Pancreas (tissue), 10 donors: ENCODE measurements around the gene SPEN. TPM values are rescaled to one million over a fixed set of nuclear protein-coding genes. Genes with fewer than 3 reads are reported as not detected.
"Not testable (repeated sequence)": the region's sequence is repeated elsewhere in the genome, so short reads cannot be mapped to it uniquely, and the experiment has no call there.

Source experiments
- ATAC-seq, 4 donors: fragments of 200-7000 bp; cut with Tn5 transposase; one replicate each; pipeline versions ENCODE4 v1.8.0 to v1.9.1; 2020; ENCODE audit warnings: mild to moderate bottlenecking in 4 of 4, moderate library complexity in 4 of 4
- DNase-seq, 6 donors: peaks; one replicate each; pipeline ENCODE4 v3.0.0-alpha.2; 2020
- FAIRE-seq: peaks from 2 replicates; lab custom pipeline; 2012; peaks lifted over from hg19 to GRCh38; lab: Jason Lieb, UNC
- H3K27ac ChIP-seq, 4 donors: fragments of 200-600 bp; sonication (generic); 1 replicate in 3 of 4; 2 replicates in 1 of 4; pipeline versions ENCODE4 v1.5.0 to v1.8.0; 2020
- H3K27me3 ChIP-seq, 4 donors: fragments of 200-600 bp; one replicate each; pipeline ENCODE4 v1.8.0; 2021
- H3K36me3 ChIP-seq, 3 donors: fragments of 200-600 bp; sonication (generic) in 1 of 3; one replicate each; pipeline versions ENCODE4 v1.5.0 to v1.8.0; 2020 to 2021
- H3K4me1 ChIP-seq, 3 donors: fragments of 200-600 bp; one replicate each; pipeline ENCODE4 v1.8.0; 2021
- H3K4me3 ChIP-seq, 4 donors: fragments of 200-600 bp; sonication (generic) in 2 of 4; one replicate each; pipeline versions ENCODE4 v1.5.0 to v1.8.0; 2020 to 2021
- H3K9me3 ChIP-seq, 4 donors: fragments of 200-600 bp; one replicate each; pipeline ENCODE4 v1.8.0; 2021
- WGBS, 2 donors: extraction: QIAGEN DNeasy Blood & Tissue Kit; methylation state at CpG; one replicate each; pipeline ENCODE4 v1.1.7; 2013; 5-methylcytosine and 5-hydroxymethylcytosine counted together
- intact Hi-C, 3 donors: fragments of 100-400 bp; cut with DNase I; formaldehyde crosslinking; loops; one replicate each; pipeline versions ENCODE4 v1.11.1 to v1.14.2; 2022
- polyA plus RNA-seq, 2 donors: library from polyadenylated mRNA; stranded (reverse); fragments of 200-250 nt; gene quantifications; one replicate each; pipeline ENCODE4 v1.2.3, GENCODE V29; 2013
- total RNA-seq, 6 donors: library from RNA; stranded (reverse); fragmentation: NEBNext Ultra II Directional in 4 of 6; extraction: Animal tissue kit (Norgen Biotek cat#: 25700) in 4 of 6; gene quantifications; one replicate each; pipeline versions ENCODE4 v1.2.1 to v1.2.4, GENCODE V29; 2021 to 2023
- TF ChIP-seq, protein P1 (sequence below), 4 donors: fragments of 200-600 bp; sonication (generic) in 3 of 4; IDR thresholded peaks; one replicate each; pipeline versions ENCODE4 v1.5.0 to v1.8.0; 2021; ENCODE audit warnings: antibody characterized with exemption in 4 of 4
- donor health status: healthy with polysubstance abuse.
- donor health status: DM: no; HTN: no; CAD: no; lungs with moderate emphysema.
- donor health status: DM: no; HTN: no; CAD: no.
- donor health status: control.
- donor health status: control.
- donor health status: Bipolar disorder and iron deficiency.
- donor health status: DM: yes; HTN: yes; CAD: no.
- donor health status: DM: no; HTN: no; CAD: no.
- donor health status: DM: no; HTN: no; CAD: no.
- donor health status: DM: yes; HTN: yes; CAD: no.

SPEN gene
- total and polyA plus RNA-seq, 8 donors, result 16.2 to 38.2 (median 26.2) TPM

DNA sequence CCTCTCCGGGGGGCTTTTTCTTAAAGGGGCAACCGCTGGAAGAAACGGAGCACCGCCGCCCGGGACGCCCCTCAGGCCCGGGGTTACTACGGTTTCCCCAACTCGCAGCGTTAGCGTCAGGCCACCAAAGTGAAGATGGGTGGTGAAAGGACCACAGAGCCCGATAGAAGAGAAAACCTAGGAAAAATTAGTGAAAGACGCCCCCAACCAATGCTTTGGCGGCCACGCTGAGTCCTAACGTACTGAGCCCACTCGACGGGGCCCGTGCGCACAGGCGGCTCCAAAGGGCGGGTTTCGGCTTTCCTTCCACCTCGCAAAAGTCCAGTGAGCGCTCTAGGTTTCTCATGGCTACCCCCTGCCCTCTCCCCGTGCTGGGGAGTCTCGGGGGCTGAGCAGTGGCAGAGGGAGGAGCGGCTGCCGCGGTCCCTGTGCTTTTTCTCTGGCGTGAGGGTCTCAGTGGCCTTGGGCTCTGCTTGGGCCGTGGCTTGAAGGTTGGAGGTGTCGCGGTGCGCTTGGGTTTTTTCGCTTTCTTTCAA is 12.2 kb upstream of the SPEN start:
- H3K36me3 ChIP-seq, result no peaks in the 10 kb centered on the region
- intact Hi-C loops, result no loop called here
- 0% methylated on average over 37 of the region's 37 CpGs for WGBS, 2 donors
- no peaks in the 10 kb centered on the region for H3K9me3 ChIP-seq
- peaks cover 0 to 6% (median 5%) of the 10 kb centered on the region in 3 donors for H3K4me1 ChIP-seq
- peak overlapping the region; percentile 49 to 78 (median 66) for H3K4me3 ChIP-seq
- DNase-seq (no peak), ATAC-seq (peak; percentile 9 to 30 (median 20)), FAIRE-seq (no peak)
- H3K27me3 ChIP-seq, result no peaks in the 10 kb centered on the region
- H3K27ac ChIP-seq, result peak overlapping the region; percentile 97 to 100 (median 98)
- TF ChIP-seq, protein P1, sequence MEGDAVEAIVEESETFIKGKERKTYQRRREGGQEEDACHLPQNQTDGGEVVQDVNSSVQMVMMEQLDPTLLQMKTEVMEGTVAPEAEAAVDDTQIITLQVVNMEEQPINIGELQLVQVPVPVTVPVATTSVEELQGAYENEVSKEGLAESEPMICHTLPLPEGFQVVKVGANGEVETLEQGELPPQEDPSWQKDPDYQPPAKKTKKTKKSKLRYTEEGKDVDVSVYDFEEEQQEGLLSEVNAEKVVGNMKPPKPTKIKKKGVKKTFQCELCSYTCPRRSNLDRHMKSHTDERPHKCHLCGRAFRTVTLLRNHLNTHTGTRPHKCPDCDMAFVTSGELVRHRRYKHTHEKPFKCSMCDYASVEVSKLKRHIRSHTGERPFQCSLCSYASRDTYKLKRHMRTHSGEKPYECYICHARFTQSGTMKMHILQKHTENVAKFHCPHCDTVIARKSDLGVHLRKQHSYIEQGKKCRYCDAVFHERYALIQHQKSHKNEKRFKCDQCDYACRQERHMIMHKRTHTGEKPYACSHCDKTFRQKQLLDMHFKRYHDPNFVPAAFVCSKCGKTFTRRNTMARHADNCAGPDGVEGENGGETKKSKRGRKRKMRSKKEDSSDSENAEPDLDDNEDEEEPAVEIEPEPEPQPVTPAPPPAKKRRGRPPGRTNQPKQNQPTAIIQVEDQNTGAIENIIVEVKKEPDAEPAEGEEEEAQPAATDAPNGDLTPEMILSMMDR (IDR thresholded peaks at IDR 0.05), result no peak

GRCh38 chr1:15835741-15836510 is 11.6 kb upstream of the SPEN start:
- 1 to 2% methylated on average over 66 of the region's 66 CpGs for WGBS, 2 donors
- intact Hi-C loops, result no loop called here
- peak overlapping the region; percentile 49 to 78 (median 66) for H3K4me3 ChIP-seq
- TF ChIP-seq, protein P1 (IDR thresholded peaks at IDR 0.05), result no peak
- FAIRE-seq, result no peak
- DNase-seq, result peak; percentile 99 to 100 (median 99)
- H3K9me3 ChIP-seq, result no peaks in the 10 kb centered on the region
- peak; percentile 84 to 92 (median 86) for ATAC-seq
- peaks cover 0 to 6% (median 5%) of the 10 kb centered on the region in 3 donors for H3K4me1 ChIP-seq
- H3K27me3 ChIP-seq, result no peaks in the 10 kb centered on the region
- H3K36me3 ChIP-seq, result no peaks in the 10 kb centered on the region
- H3K27ac ChIP-seq, result peak overlapping the region; percentile 97 to 100 (median 98)

DNA sequence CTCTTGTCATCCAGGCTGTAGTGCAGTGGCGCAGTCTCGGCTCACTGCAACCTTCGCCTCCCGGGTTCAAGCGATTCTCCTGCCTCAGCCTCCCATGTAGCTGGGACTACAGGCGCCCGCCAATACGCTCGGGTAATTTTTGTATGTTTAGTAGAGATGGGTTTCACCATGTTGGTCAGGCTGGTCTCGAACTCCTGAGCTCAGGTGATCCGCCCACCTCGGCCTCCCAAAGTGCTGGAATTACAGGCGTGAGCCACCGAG is 11.1 kb upstream of the SPEN start:
- H3K9me3 ChIP-seq, H3K27me3 ChIP-seq, H3K4me1 ChIP-seq, FAIRE-seq, ATAC-seq, intact Hi-C loops, H3K36me3 ChIP-seq: not testable (repeated sequence)
- H3K4me3 ChIP-seq, result peak overlapping the region in 3 of 4 donors; percentile 26 to 69 (median 62)
- H3K27ac ChIP-seq, result peak overlapping the region; percentile 97 to 100 (median 98)
- peak in 2 of 6 donors; percentile 24 to 50 for DNase-seq
- 67 to 70% methylated on average over 14 of the region's 14 CpGs for WGBS, 2 donors

GRCh38 chr1:15836772-15837669 is 10.5 kb upstream of the SPEN start:
- Histone ChIP-seq H3K27ac (peak overlapping the region; percentile 97 to 100 (median 98)), H3K27me3 (no peaks in the 10 kb centered on the region), H3K36me3 (no peaks in the 10 kb centered on the region), H3K9me3 (no peaks in the 10 kb centered on the region), H3K4me3 (peak overlapping the region in 3 of 4 donors; percentile 26 to 69 (median 62)), H3K4me1 (peaks cover 0 to 6% (median 5%) of the 10 kb centered on the region in 3 donors)
- TF ChIP-seq, protein P1 (IDR thresholded peaks at IDR 0.05), result no peak
- intact Hi-C loops, result no loop called here
- ATAC-seq (no peak), DNase-seq (peak; percentile 29 to 76 (median 51)), FAIRE-seq (no peak)
- 72 to 73% methylated on average over 62 of the region's 62 CpGs for WGBS, 2 donors

DNA sequence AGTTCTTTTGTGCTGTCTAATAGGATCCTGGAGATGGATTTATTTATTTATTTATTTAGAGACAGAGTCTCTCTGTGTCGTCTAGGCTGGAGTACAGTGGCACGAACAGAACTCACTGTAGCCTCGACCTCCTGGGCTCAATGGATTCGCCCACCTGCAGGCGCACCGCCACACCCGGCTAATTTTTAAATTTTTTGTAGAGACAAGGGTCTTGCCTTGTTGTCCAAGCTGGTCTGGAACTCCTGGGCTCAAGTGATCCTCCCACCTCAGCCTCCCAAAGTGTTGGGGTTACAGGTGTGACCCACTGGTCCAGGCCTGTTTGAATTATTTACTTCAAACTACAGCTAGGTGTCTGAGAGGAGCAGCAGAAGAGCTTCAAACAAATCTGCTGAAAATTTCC is 9.6 kb upstream of the SPEN start:
- FAIRE-seq (no peak), ATAC-seq (no peak), DNase-seq (peak in 1 of 6 donors; percentile 27)
- Histone ChIP-seq H3K36me3 (no peaks in the 10 kb centered on the region), H3K4me3 (no peak overlapping the region), H3K9me3 (no peaks in the 10 kb centered on the region), H3K27me3 (no peaks in the 10 kb centered on the region), H3K4me1 (peaks cover 0 to 3% (median 2%) of the 10 kb centered on the region in 3 donors), H3K27ac (no peak overlapping the region)
- 92 to 93% methylated on average over 7 of the region's 7 CpGs for WGBS, 2 donors
- TF ChIP-seq, protein P1 (IDR thresholded peaks at IDR 0.05), result no peak
- intact Hi-C loops, result no loop called here
